ENCODE data around the gene PDE12.

GRCh38 chr3:57538465-57538864 is 17.6 kb upstream of the PDE12 start:
- TF ChIP-seq ARNTL (CRISPR knock-in tag; IDR thresholded peaks at IDR 0.05; ENCODE audit: borderline replicate concordance, low read depth) (no peak), TCF4 (CRISPR knock-in tag; IDR thresholded peaks at IDR 0.05; ENCODE audit: borderline replicate concordance) (no peak)

All from SK-N-SH treated with all-trans-retinoic acid at 6 μM for 48 hours (cell line).